Stimulated activated naive CD4-positive, alpha-beta T cell treated with Interleukin-2 at 50 U/mL for 16 hours (primary cell): ENCODE measurements around the gene HMGN1.

Experiments used
- DNase-seq: peaks from one replicate; lab custom pipeline; 2025; lab: John Stamatoyannopoulos, UW

Gene HMGN1

GRCh38 chr21:39367783-39368182 lies 18.9 kb upstream of the HMGN1 start:
- no peak for DNase-seq

DNA sequence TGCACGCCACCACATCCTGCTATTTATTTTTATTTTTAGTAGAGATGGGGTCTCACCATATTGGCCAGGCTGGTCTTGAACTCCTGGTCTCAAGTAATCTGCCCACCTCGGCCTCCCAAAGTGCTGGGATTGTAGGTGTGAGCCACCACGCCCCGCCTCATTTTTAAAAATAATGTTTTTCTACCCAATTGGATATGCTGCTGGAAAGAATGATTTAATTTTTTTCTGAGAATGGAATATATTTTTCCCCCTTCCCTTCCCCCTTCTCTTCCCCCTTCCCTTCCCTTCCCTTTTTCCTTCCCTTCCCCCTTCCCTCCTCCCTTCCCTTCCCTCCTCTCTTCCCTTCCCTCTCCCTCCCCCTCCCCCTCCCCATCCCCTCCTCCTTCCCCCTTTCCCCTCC lies 17.7 kb upstream of the HMGN1 start:
- DNase-seq = no peak

DNA sequence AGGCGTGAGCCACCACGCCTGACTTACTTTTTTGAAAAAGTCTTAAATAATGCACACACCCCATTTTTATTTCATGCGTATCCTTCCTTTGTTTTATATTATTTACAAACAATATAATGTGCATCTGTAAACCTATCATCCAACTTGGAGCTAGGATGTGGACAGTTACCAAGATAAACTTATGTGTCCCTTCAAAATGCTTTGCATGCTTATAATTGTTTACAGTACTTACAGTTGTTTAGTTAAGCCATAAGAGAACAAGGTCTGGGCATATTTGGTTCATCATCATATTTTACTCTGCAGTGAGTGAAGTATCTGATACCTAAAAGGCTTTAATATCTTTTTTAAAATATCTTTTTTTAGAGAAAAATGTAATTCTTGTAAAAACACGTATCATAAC lies 16.1 kb upstream of the HMGN1 start:
- DNase-seq = no peak

DNA sequence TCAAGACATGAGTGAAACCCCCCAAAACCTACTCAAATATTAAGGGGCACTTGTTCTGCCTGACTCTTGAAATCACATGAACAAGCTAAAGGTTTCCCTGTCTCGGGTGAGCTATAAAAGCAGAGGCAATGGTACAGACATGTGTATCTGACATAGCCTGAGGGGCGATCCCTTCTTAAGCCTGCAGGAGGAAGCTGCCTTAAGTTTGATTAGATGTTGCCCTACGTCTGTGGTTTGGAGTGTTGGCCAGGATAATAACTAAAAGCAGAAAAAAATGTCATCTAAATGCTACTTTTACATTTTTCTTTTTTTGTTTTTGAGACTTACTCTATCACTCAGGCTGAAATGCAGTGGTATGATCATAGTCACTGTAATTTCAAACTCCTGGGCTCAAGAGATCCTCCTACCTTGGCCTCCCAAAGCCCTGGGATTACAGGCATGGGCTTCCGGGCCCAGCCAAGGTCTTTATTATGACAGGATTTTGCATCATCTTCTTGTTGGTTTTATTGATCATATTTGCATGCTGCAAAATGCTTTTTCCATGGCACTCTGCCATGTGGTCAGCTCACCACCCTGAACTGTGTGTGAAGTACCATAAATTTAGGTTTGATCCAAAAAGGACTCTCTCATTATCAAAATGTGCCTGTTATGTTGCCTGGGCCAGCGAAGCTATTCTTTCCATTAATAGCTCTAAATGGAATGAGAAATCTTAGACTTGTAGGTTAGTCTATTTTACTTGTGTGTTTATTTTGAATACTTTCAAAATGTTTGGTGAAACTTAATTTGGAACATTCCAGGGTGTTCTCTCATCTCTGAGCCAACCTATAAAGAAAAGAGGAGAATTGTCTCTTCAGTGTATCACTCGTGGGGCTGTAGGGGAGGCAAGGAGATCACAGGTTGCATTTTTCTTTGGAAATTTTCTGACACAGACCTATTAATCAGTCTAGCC lies 15.0 kb upstream of the HMGN1 start:
- DNase-seq = no peak

DNA sequence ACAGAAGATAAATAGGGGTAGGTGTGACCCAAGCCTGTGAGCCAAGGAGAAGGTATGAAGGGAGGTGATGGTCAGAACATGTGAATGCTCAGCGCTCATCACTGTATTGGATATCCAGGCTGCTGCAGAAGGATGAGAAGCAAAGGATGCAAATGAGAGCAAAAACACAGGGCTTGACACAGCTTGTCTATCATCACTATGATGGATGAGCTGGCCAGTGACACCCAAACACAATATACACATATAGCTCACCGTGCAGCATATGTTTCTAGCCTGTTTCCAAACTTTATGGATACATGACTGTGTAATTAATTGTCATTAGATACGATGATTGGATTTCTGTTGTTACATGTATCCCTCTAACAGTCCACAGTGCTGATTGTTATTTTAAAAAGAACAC lies 13.8 kb upstream of the HMGN1 start:
- DNase-seq = no peak

GRCh38 chr21:39359382-39359781 lies 10.5 kb upstream of the HMGN1 start:
- DNase-seq = no peak

DNA sequence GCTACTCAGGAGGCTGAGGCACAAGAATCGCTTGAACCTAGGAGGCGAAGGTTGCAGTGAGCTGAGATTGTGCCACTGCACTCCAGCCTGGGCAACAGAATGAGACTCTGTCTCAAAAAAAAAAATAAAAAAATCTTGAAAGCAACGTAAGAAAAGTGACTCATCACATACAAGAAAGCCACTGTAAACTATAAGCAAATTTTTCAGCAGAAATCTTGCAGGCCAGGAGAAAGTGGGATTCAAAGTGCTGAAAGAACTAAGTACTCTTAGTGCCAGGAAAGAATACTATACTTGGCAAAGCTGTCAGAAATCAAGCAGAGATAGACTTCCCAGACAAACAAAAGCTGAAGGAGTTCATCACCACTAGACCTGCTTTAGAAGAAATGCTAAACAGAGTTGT lies 4.4 kb upstream of the HMGN1 start:
- DNase-seq = no peak

- no peak for DNase-seq
Measured at GRCh38 chr21:39350094-39351005, 1.5 kb upstream of the HMGN1 start.

GRCh38 chr21:39349211-39350093 lies 564 bp upstream of the HMGN1 start:
- peak; percentile 97 for DNase-seq

DNA sequence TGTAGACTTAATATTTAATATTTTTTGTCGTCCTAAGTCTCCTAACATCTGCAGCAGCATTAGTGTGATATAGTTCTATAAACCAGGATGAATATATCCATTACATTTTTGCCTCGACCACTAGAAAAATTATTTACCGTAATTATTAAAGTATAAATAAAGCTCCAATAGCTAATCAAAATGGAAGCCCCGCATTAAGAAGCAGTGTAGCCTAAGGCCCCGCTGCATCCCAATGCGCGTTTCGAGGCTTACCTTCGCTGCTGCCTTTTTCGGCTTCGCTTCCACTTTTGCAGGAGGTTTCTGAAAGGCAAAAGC lies 891 bp downstream of the HMGN1 start:
- peak; percentile 45 for DNase-seq

DNA sequence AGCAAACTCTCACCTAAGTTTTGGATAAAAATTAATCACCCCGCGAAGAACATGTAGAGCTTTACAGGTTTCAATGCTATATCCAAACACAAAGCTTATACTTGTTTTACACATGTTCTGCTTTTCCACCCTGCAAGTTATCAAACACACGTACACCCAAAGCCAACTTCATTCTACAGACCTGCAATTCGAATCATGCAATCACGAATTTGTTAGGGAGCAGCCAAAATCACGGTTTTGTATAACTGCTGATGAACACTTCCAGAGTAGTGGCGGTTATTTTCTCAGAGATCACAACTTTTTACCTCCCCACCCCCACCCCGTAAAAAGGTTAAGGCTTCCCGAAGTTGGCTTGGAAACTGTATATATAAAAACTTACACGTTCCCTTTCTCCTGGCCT lies 1.4 kb downstream of the HMGN1 start:
- DNase-seq = no peak

DNA sequence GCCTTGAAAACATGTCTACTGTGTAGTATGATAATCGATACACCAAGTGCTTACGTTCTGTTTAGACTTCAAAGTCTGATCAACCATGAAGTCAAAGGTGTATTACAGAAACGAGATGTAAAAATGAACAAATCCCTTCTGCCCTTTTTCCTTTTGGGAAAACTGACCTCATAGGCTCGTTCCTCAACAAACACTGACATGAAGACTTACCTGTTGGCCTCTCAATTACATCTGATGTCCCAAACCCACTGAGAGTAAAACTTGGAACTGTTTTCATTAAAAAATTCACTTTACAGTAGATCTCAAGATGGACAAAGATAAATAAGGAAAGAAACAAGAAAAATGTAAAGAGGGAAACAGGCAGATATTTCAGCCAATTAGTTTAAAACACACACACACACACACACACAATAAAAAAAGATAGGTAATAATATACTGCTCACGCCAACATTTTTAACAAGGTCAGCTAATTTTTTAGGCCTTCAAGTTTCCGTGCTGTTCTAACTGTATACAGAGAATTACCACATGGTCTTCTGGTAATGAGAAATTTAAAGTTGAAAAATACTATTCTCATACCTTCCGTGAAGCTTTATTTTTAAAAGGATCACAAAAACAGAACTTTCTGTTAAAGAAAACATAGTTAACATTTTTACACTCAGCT lies 2.1 kb downstream of the HMGN1 start:
- DNase-seq = no peak

GRCh38 chr21:39346206-39346605 lies 2.7 kb downstream of the HMGN1 start:
- DNase-seq = no peak

DNA sequence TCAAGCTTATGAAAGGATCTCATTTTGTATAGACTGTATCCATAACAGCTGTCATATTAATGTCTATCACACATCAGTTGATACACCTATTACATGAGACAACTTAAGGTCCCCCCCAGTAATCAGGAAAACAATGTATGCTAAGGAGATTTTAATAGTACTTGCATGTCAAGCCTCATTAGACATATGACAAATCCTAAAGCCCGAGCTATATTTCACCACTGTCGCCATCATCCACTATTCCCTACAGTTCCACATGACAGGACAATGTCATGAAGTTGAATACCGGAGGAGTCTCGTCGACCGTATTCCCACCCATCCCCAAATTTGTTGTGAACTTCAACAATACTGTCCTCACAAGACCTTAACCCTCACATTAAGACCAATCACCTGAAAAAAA lies 3.4 kb downstream of the HMGN1 start:
- DNase-seq = no peak

DNA sequence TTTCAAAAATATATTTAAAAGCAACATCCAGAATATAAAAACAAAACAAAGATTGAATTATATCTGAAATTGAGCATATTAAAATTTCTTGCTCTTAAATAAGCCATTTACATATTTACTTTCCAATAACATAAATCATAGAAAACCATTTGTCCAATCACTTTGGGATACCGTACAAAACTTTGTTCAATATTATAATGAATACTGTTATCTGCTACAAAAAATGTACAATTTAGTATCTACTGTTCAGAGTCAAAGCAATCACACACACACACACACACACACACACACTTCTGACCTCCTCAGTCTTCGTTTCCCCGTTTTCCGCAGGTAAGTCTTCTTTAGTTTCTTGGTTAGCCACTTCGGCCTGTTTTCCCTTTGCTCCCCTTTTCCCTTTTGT lies 4.0 kb downstream of the HMGN1 start:
- DNase-seq = no peak

DNA sequence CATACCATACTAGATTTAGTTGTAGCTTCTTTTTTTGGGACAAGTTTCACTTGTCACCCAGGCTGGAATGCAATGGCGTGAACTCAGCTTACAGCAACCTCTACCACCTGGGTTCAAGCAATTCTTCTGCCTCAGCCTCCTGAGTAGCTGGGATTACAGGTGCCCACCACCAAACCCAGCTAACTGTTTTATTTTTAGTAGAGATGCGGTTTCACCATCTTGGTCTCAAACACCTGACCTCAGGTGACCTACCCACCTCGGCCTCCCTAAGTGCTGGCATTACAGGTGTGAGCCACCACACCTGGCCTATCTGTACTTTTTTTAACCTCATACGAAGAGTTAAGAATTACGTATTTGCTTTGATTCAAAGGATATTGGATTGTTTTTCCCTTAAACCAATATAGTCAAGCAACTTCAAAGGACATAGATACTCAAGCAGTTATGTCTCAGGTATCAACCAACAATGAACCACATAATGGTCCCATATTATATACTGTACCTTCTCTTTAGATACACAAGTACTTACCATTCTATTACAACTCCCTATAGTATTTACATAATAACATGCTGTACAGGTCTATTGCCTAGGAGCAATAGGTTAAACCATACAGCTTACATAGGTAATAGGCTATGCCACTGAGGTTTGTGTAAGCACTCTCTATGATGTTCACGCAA lies 7.5 kb downstream of the HMGN1 start:
- DNase-seq = no peak

- DNase-seq = no peak
Measured at GRCh38 chr21:39340687-39341086, 8.2 kb downstream of the HMGN1 start.

GRCh38 chr21:39339231-39339630 lies 9.7 kb downstream of the HMGN1 start:
- DNase-seq = no peak

DNA sequence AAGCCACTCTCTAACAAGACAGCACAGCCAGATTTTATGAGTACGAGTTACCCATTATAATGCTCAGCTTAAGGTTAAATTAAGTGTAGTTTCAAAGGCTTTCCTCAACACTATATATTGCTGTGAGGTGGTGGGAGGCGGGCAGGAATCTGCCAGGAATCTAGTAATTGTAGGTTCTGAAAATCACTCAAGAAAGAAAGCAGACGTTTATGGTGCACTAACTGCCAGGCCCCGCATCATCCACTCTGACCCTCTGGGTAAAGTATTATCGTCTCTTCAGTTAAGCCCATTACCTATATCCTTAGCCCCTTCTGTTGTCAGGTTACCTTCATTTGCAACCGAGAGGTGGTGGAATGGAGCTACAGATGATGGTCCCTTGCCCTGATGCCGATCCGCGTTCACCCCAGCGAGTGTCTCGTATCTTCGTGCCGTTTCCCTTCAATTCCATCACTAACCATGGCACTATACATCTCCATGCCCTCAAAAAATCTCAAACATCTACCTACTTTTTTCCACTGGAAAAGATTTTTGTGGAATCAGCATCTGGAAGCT lies 12.4 kb downstream of the HMGN1 start:
- DNase-seq = no peak

GRCh38 chr21:39334611-39335010 lies 14.3 kb downstream of the HMGN1 start:
- DNase-seq = no peak

- no peak for DNase-seq
Measured at GRCh38 chr21:39332175-39332574, 16.7 kb downstream of the HMGN1 start.
